H1 (cell line): Measurements from ENCODE around the gene RCL1. TPM values are rescaled to one million over a fixed set of nuclear protein-coding genes. Genes with fewer than 3 reads are reported as not detected.

Experiments
- CHD7 ChIP-seq: fragments of 300-600 bp; sonication (generic); IDR thresholded peaks from 2 replicates; pipeline ENCODE4 v1.7.1; 2012; ENCODE audit warnings: low read length, moderate library complexity, mild to moderate bottlenecking, inconsistent platforms; ENCODE audit not compliant: insufficient replicate concordance
- CTBP2 ChIP-seq: IDR thresholded peaks from 2 replicates; pipeline ENCODE4 v1.7.0; 2011; ENCODE audit warnings: borderline replicate concordance, mild to moderate bottlenecking, moderate library complexity, mixed read lengths, low read length; ENCODE audit not compliant: insufficient read depth, insufficient read length
- HDAC2 ChIP-seq, 2 experiments: fragments of 300-600 bp in 1 of 2; sonication (generic) in 1 of 2; IDR thresholded peaks; 2 replicates each; pipeline ENCODE4 v1.6.1; 2011 to 2012; ENCODE audit warnings: low read depth in 2 of 2, low read length in 2 of 2, mild to moderate bottlenecking in 2 of 2, moderate library complexity in 2 of 2, borderline replicate concordance in 1 of 2, inconsistent platforms in 1 of 2
- JUND ChIP-seq: IDR thresholded peaks from 2 replicates; pipeline ENCODE4 v1.6.1; 2011; ENCODE audit warnings: mild to moderate bottlenecking, improper control_type of control experiment, low read length
- TEAD4 ChIP-seq: IDR thresholded peaks from 2 replicates; pipeline ENCODE4 v1.6.1; 2012; ENCODE audit warnings: low read depth, low read length, inconsistent platforms, mixed read lengths
- polyA plus RNA-seq, 7 experiments: library from polyadenylated mRNA; depleted of rRNA in 3 of 7; stranded (reverse) in 5 of 7; unstranded in 2 of 7; fragments of >200 nt in 5 of 7; fragments of 200-250 nt in 2 of 7; gene quantifications; 1 replicate in 5 of 7; 2 replicates in 1 of 7; 4 replicates in 1 of 7; pipeline versions ENCODE4 v1.2.1 to v1.2.3, GENCODE V29; 2011 to 2013; ENCODE audit warnings: missing spikeins in 2 of 7, mixed read lengths in 2 of 7
- total RNA-seq: library from RNA; stranded (reverse); fragmentation: NEBNext Ultra II Directional; extraction: Animal tissue kit (Norgen Biotek cat#: 25700); gene quantifications from 2 replicates; pipeline ENCODE4 v1.2.1, GENCODE V29; 2021

The RCL1 gene
- total and polyA plus RNA-seq, 2 of the 8 experiments (the other 6 are each of a cell fraction or from before 2014, with no cell fraction given): 21.0 to 29.5 TPM

DNA sequence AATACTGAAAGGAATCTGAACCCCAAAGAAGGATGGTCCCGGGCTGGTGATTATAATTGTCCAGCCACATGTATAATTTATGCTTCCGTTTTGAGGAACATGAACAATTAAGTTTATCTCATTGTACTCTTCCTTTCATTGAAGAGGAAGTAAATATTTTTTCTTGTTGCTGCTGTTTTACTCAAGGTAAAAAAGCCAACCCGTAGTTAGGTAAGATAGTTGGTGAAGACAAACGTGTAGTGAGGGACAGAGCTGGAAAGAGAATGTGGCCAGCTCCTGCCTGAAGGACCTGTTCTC lies 5.1 kb downstream of the RCL1 start (continued):
- no peak for TF ChIP-seq CTBP2
- TF ChIP-seq HDAC2 (IDR thresholded peaks at IDR 0.05; ENCODE audit: borderline replicate concordance in 1 of 2, low read depth in 2 of 2, low read length in 2 of 2): no peak
- no peak for TF ChIP-seq CHD7
- TF ChIP-seq TEAD4: no peak
- no peak for TF ChIP-seq JUND
